KMS-11 (cell line): Measurements from ENCODE around the gene SERPINA6.
"Not testable (repeated sequence)": the region's sequence is repeated elsewhere in the genome, so short reads cannot be mapped to it uniquely, and the experiment has no call there.

ENCODE experiments used
- H2AFZ ChIP-seq: fragments of 200-600 bp; sonication (generic); 2 replicates; pipeline ENCODE4 v1.6.1; 2016; ENCODE audit warnings: antibody characterized with exemption, mixed run types, low read depth
- H3K27ac ChIP-seq: fragments of 200-600 bp; sonication (generic); 2 replicates; pipeline ENCODE4 v1.6.1; 2016; ENCODE audit warnings: mild to moderate bottlenecking, mixed run types
- H3K27me3 ChIP-seq: fragments of 200-600 bp; sonication (generic); 2 replicates; pipeline ENCODE4 v1.6.1; 2017; ENCODE audit warnings: mild to moderate bottlenecking, low read depth, mixed run types, moderate library complexity; ENCODE audit not compliant: insufficient read depth
- H3K36me3 ChIP-seq: fragments of 200-600 bp; sonication (generic); 2 replicates; pipeline ENCODE4 v1.6.1; 2017; ENCODE audit warnings: mild to moderate bottlenecking, mixed run types; ENCODE audit not compliant: insufficient read depth
- H3K4me1 ChIP-seq: fragments of 200-600 bp; sonication (generic); 2 replicates; pipeline ENCODE4 v1.6.1; 2016; ENCODE audit warnings: mild to moderate bottlenecking, low read depth, mixed run types; ENCODE audit not compliant: poor library complexity, severe bottlenecking
- H3K4me2 ChIP-seq: fragments of 200-600 bp; sonication (generic); 2 replicates; pipeline ENCODE4 v1.7.0; 2016; ENCODE audit warnings: mild to moderate bottlenecking, mixed run types
- H3K4me3 ChIP-seq: fragments of 200-600 bp; sonication (generic); IDR thresholded peaks from 2 replicates; pipeline ENCODE4 v1.6.1; 2017; ENCODE audit warnings: low read depth, low read length, mixed read lengths; ENCODE audit not compliant: insufficient read depth
- H3K79me2 ChIP-seq: fragments of 200-600 bp; sonication (generic); 2 replicates; pipeline ENCODE4 v1.6.1; 2016; ENCODE audit warnings: low read depth, mixed run types; ENCODE audit not compliant: insufficient read depth
- H3K9ac ChIP-seq: fragments of 200-600 bp; sonication (generic); 2 replicates; pipeline ENCODE4 v1.6.1; 2016; ENCODE audit warnings: mild to moderate bottlenecking, mixed run types
- H4K20me1 ChIP-seq: fragments of 200-600 bp; sonication (generic); 2 replicates; pipeline ENCODE4 v1.6.1; 2016; ENCODE audit warnings: mild to moderate bottlenecking, mixed run types; ENCODE audit not compliant: insufficient read depth
- CTCF ChIP-seq: fragments of 200-600 bp; sonication (generic); conservative IDR thresholded peaks from 2 replicates; pipeline ENCODE4 v1.6.1; 2017; ENCODE audit warnings: low read depth, mild to moderate bottlenecking, antibody characterized with exemption, low read length, moderate library complexity, mixed read lengths

Gene SERPINA6

DNA sequence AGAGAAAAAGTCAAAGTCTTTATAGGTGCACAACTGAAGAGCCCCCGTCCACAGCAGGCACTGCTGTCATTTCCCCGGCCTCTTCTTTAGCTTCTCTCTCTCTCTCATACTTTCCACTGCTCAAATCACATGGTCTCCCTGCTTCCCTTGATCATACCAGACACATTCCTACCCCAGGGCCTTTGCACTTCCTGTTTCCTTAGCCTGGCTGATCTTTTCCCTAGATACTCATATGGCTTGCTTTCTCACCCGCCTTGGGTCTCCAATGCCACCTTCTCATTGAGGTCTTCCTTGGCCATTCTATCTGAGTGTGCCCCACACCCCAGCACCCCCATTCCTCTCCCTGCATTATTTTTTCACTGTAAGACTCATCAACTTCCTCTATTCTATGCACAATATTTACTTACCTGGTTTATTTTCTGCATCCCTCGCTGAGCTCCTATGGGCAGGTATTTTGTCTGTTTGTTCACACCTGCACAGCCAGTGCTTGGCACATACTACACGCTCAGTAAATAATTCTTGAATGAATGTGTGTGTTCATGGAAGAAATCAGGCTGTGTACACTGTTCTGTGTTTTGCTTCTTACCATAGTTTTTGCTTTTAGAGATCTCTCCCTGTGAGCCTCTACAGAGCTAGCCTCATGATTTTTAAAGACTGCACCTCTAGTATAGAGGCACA, 33.4 kb upstream of the SERPINA6 start:
- no peak for TF ChIP-seq CTCF
- Histone ChIP-seq H4K20me1 (no peaks in the 10 kb centered on the region), H3K9ac (no peak overlapping the region), H2AFZ (no peak overlapping the region), H3K4me1 (no peaks in the 10 kb centered on the region), H3K4me2 (no peak overlapping the region), H3K27me3 (no peaks in the 10 kb centered on the region), H3K4me3 (no peak overlapping the region), H3K79me2 (no peaks in the 10 kb centered on the region), H3K36me3 (no peaks in the 10 kb centered on the region), H3K27ac (no peak overlapping the region)

GRCh38 chr14:94355191-94355794, 32.2 kb upstream of the SERPINA6 start:
- Histone ChIP-seq H3K4me1 (no peaks in the 10 kb centered on the region), H3K27ac (no peak overlapping the region), H3K4me2 (no peak overlapping the region), H3K4me3 (no peak overlapping the region), H3K79me2 (no peaks in the 10 kb centered on the region), H3K9ac (no peak overlapping the region), H3K27me3 (no peaks in the 10 kb centered on the region), H2AFZ (no peak overlapping the region), H4K20me1 (no peaks in the 10 kb centered on the region), H3K36me3 (no peaks in the 10 kb centered on the region)
- TF ChIP-seq CTCF, result no peak

DNA sequence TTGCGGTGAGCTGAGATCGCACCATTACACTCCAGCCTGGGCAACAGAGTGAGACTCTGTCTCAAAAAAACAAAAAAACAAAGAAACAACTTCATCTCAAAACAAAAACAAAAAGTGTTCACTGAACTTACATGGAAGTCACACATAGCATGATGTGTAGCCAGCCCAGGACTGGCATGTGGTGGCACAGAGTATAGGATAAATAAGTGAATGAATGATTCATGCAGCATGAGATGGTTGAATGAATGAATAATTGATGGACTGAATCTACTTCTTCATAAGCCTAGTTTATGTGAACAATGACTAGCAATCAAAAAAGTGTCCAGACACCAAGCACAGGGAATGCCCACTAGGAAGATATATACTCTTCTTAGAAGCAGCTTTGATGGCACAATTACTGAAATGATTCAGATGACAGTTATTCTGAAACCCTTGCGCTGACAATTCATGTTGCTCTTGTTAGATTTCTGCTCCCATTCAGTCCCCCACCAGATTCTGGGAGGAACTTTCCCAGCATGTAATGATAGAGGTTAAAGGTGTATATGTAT, 31.6 kb upstream of the SERPINA6 start:
- no peak overlapping the region for H3K4me2 ChIP-seq
- H4K20me1 ChIP-seq, result no peaks in the 10 kb centered on the region
- H2AFZ ChIP-seq, result no peak overlapping the region
- H3K4me3 ChIP-seq, result no peak overlapping the region
- TF ChIP-seq CTCF, result no peak
- H3K79me2 ChIP-seq, result no peaks in the 10 kb centered on the region
- no peaks in the 10 kb centered on the region for H3K36me3 ChIP-seq
- no peak overlapping the region for H3K9ac ChIP-seq
- H3K4me1 ChIP-seq, result no peaks in the 10 kb centered on the region
- no peaks in the 10 kb centered on the region for H3K27me3 ChIP-seq
- H3K27ac ChIP-seq, result no peak overlapping the region

- H3K27ac ChIP-seq, H3K4me1 ChIP-seq, H3K79me2 ChIP-seq: not testable (repeated sequence)
Measured at GRCh38 chr14:94354190-94354589, 31.1 kb upstream of the SERPINA6 start.

GRCh38 chr14:94349276-94349675, 26.1 kb upstream of the SERPINA6 start:
- no peaks in the 10 kb centered on the region for H4K20me1 ChIP-seq

More at GRCh38 chr14:94354190-94354589, 31.1 kb upstream of the SERPINA6 start:
- not testable (repeated sequence) for H3K4me2 ChIP-seq, H3K27me3 ChIP-seq, H3K9ac ChIP-seq, H3K36me3 ChIP-seq, H3K4me3 ChIP-seq, H4K20me1 ChIP-seq, H2AFZ ChIP-seq

More at GRCh38 chr14:94349276-94349675, 26.1 kb upstream of the SERPINA6 start:
- TF ChIP-seq CTCF, result no peak
- Histone ChIP-seq H2AFZ (no peak overlapping the region), H3K36me3 (no peaks in the 10 kb centered on the region), H3K4me3 (no peak overlapping the region), H3K79me2 (no peaks in the 10 kb centered on the region), H3K27me3 (no peaks in the 10 kb centered on the region), H3K27ac (no peak overlapping the region), H3K4me1 (peaks cover 12% of the 10 kb centered on the region), H3K4me2 (no peak overlapping the region), H3K9ac (no peak overlapping the region)
